GM12865 (cell line): Measurements from ENCODE around the gene SLC25A21.
"Not testable (repeated sequence)": the region's sequence is repeated elsewhere in the genome, so short reads cannot be mapped to it uniquely, and the experiment has no call there.

Experiments used
- DNase-seq: peaks from one replicate; pipeline ENCODE4 v3.0.0; 2010; ENCODE audit warnings: low read depth
- H3K4me3 ChIP-seq: 2 replicates; pipeline ENCODE4 v1.5.1; 2011; ENCODE audit warnings: mild to moderate bottlenecking, low read depth, low read length, control low read depth
- TF ChIP-seq, protein P1 (sequence below): IDR thresholded peaks from 2 replicates; pipeline ENCODE4 v1.5.1; 2011; ENCODE audit warnings: low read length, control low read depth, low read depth, inconsistent platforms; ENCODE audit not compliant: insufficient read depth; ENCODE audit errors: missing control alignments

SLC25A21 gene

DNA sequence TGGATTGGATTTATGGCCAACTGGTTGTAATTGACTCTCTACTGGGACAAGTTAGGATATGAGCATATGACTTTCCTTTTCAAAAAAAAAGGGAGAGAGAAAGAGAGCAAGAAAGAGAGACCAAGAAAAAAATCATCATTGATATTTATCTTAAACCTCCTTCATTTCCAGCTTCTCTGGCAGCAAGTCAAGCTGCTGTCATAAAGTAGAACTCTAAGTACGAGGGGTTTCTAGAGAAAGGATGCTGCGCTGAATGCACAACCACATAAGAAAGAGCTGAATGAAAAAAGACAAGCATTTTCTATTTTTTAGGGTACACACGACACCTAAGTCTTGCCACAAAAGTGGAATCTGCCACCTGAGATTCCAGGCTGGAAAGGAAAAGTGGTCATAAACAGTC is 182.6 kb downstream of the SLC25A21 start:
- H3K4me3 ChIP-seq = no peak overlapping the region
- TF ChIP-seq, protein P1, sequence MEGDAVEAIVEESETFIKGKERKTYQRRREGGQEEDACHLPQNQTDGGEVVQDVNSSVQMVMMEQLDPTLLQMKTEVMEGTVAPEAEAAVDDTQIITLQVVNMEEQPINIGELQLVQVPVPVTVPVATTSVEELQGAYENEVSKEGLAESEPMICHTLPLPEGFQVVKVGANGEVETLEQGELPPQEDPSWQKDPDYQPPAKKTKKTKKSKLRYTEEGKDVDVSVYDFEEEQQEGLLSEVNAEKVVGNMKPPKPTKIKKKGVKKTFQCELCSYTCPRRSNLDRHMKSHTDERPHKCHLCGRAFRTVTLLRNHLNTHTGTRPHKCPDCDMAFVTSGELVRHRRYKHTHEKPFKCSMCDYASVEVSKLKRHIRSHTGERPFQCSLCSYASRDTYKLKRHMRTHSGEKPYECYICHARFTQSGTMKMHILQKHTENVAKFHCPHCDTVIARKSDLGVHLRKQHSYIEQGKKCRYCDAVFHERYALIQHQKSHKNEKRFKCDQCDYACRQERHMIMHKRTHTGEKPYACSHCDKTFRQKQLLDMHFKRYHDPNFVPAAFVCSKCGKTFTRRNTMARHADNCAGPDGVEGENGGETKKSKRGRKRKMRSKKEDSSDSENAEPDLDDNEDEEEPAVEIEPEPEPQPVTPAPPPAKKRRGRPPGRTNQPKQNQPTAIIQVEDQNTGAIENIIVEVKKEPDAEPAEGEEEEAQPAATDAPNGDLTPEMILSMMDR = no peak
- DNase-seq = no peak

GRCh38 chr14:36988989-36989388 is 183.4 kb downstream of the SLC25A21 start:
- H3K4me3 ChIP-seq = no peak overlapping the region
- no peak for DNase-seq
- TF ChIP-seq, protein P1 = no peak

- no peak for DNase-seq
- TF ChIP-seq, protein P1 = no peak
- H3K4me3 ChIP-seq = no peak overlapping the region
Measured at GRCh38 chr14:36988568-36988967, 183.8 kb downstream of the SLC25A21 start.

DNA sequence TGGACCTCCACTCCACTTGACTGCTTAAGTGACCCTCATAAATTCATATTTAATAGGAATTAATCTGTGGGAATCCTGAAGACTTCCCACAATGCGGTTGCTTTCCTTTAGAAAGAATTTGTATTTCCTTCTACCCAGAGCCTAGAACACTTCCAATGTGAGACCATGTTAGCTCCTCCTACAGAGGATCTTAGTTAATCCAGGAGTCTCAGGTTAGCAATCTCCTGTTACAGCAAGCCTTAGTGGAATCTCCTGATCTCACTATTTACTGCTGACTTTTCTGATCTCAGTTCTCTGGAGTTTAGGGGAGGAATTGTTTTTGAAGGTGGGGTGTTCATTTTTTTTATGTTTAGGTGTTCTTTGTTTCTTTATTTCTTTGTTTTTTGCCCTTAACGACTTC is 186.0 kb downstream of the SLC25A21 start:
- H3K4me3 ChIP-seq = no peak overlapping the region
- DNase-seq = no peak
- TF ChIP-seq, protein P1 = no peak

GRCh38 chr14:36981832-36982529 is 190.4 kb downstream of the SLC25A21 start:
- TF ChIP-seq, protein P1 = no peak
- no peak for DNase-seq
- no peak overlapping the region for H3K4me3 ChIP-seq

- H3K4me3 ChIP-seq, DNase-seq: not testable (repeated sequence)
Measured at GRCh38 chr14:36980413-36980812, 192.0 kb downstream of the SLC25A21 start.

GRCh38 chr14:36979863-36980262 is 192.5 kb downstream of the SLC25A21 start:
- DNase-seq = no peak
- TF ChIP-seq, protein P1 = no peak
- H3K4me3 ChIP-seq = no peak overlapping the region
